Mammary epithelial cell (primary cell): ENCODE data around the gene TNXB.

ENCODE experiments used
- CTCF ChIP-seq, 2 donors: IDR thresholded peaks in 1 of 2; conservative IDR thresholded peaks in 1 of 2; 2 replicates each; pipeline ENCODE4 v1.5.1; 2011 to 2012; ENCODE audit warnings: inconsistent platforms in 2 of 2, low read length in 2 of 2, mild to moderate bottlenecking in 2 of 2, control low read depth in 1 of 2, low read depth in 1 of 2; ENCODE audit not compliant: insufficient read depth in 1 of 2; ENCODE audit errors: extremely low read depth in 1 of 2
- EZH2 ChIP-seq: IDR thresholded peaks from 2 replicates; pipeline ENCODE4 v1.6.1; 2012; ENCODE audit warnings: low read length, inconsistent platforms, borderline replicate concordance

GRCh38 chr6:32047539-32047854 is 61.6 kb downstream of the TNXB start:
- TF ChIP-seq CTCF (conservative IDR thresholded peaks at IDR 0.05 in 1 of 2, IDR thresholded peaks at IDR 0.05 in 1 of 2; ENCODE audit: extremely low read depth in 1 of 2, insufficient read depth in 1 of 2, low read depth in 1 of 2, low read length in 2 of 2) (no peak), EZH2 (no peak)
